Right lobe of liver (tissue), 6 donors: ENCODE measurements around the gene CCDC167. TPM values are rescaled to one million over a fixed set of nuclear protein-coding genes. Genes with fewer than 3 reads are reported as not detected.

Experiments
- ATAC-seq, 4 donors: fragments of 200-7000 bp; cut with Tn5 transposase; one replicate each; pipeline ENCODE4 v1.9.1; 2020; ENCODE audit warnings: mild to moderate bottlenecking in 4 of 4, moderate library complexity in 4 of 4
- DNase-seq, 3 donors: peaks; one replicate each; pipeline ENCODE4 v3.0.0-alpha.2; 2020
- H3K27ac ChIP-seq, 3 donors: fragments of 200-600 bp; one replicate each; pipeline ENCODE4 v1.8.0; 2022
- H3K27me3 ChIP-seq, 2 donors: fragments of 200-600 bp; one replicate each; pipeline ENCODE4 v1.8.0; 2022
- H3K36me3 ChIP-seq, 4 donors: fragments of 200-600 bp; sonication (generic) in 1 of 4; one replicate each; pipeline versions ENCODE4 v1.5.1 to v1.8.0; 2017 to 2022; ENCODE audit warnings: control low read depth in 1 of 4
- H3K4me1 ChIP-seq, 4 donors: fragments of 200-600 bp; sonication (generic) in 1 of 4; one replicate each; pipeline versions ENCODE4 v1.5.1 to v1.8.0; 2017 to 2022; ENCODE audit warnings: control low read depth in 1 of 4
- H3K4me3 ChIP-seq, 3 donors: fragments of 200-600 bp; one replicate each; pipeline ENCODE4 v1.8.0; 2022
- H3K9me3 ChIP-seq, 4 donors: fragments of 200-600 bp; sonication (generic) in 1 of 4; one replicate each; pipeline versions ENCODE4 v1.5.1 to v1.8.0; 2017 to 2022; ENCODE audit warnings: control low read depth in 1 of 4
- CTCF ChIP-seq, 4 donors: fragments of 200-600 bp in 3 of 4; fragments of 450-650 bp in 1 of 4; IDR thresholded peaks; one replicate each; pipeline versions ENCODE4 v1.5.1 to v1.8.0; 2016 to 2022; ENCODE audit warnings: antibody characterized with exemption in 4 of 4, mild to moderate bottlenecking in 2 of 4
- POLR2A ChIP-seq: fragments of 450-650 bp; IDR thresholded peaks from one replicate; pipeline ENCODE4 v1.6.1; 2017; ENCODE audit warnings: antibody characterized with exemption, mild to moderate bottlenecking
- WGBS: methylation state at CpG from one replicate; pipeline ENCODE4 v1.1.6; 2018; ENCODE audit warnings: low coverage, low lambda C conversion rate; ENCODE audit not compliant: insufficient coverage; ENCODE audit errors: missing lambda C conversion rate; 5-methylcytosine and 5-hydroxymethylcytosine counted together
- intact Hi-C, 2 donors: fragments of 100-400 bp; cut with DNase I; formaldehyde crosslinking; loops; one replicate each; pipeline versions ENCODE4 v1.11.2 to v1.14.1; 2022
- total RNA-seq, 6 experiments: library from RNA; depleted of rRNA in 2 of 6; stranded (reverse); fragments of >200 nt in 2 of 6; fragmentation: NEBNext Ultra II Directional in 3 of 6; extraction: Animal tissue kit (Norgen Biotek cat#: 25700) in 3 of 6; gene quantifications; one replicate each; pipeline versions ENCODE4 v1.1.0 to v1.2.4, GENCODE V29; 2016 to 2023
- donor health status: DM: no; HTN: yes; CAD: no.
- donor health status: DM: no; HTN: no; CAD: no.
- donor health status: DM: no; HTN: no; CAD: no.
- donor health status: DM: no; HTN: yes; CAD: no.
- donor health status: DM: no; HTN: yes; CAD: no.

Gene CCDC167
- total RNA-seq, 6 experiments from 2014 or later, result 16.5 to 103 (median 26.9) TPM

GRCh38 chr6:37491830-37492208, 7.9 kb downstream of the CCDC167 start:
- whole genome bisulfite sequencing, result no CpG with 5 or more reads among the region's 5 CpGs
- DNase-seq, result no peak
- no peaks in the 10 kb centered on the region for H3K27me3 ChIP-seq
- no peaks in the 10 kb centered on the region for H3K36me3 ChIP-seq
- peaks cover 0 to 9% (median 0%) of the 10 kb centered on the region in 4 donors for H3K4me1 ChIP-seq
- ATAC-seq, result peak in 1 of 4 donors; percentile 3
- intact Hi-C loops, result no loop called here
- no peak overlapping the region for H3K27ac ChIP-seq
- no peaks in the 10 kb centered on the region for H3K9me3 ChIP-seq
- no peak overlapping the region for H3K4me3 ChIP-seq
- no peak for TF ChIP-seq POLR2A
- no peak for TF ChIP-seq CTCF (IDR thresholded peaks at IDR 0.05)

GRCh38 chr6:37491171-37491829, 8.4 kb downstream of the CCDC167 start:
- Histone ChIP-seq H3K4me1 (peaks cover 0 to 9% (median 0%) of the 10 kb centered on the region in 4 donors), H3K4me3 (no peak overlapping the region), H3K27me3 (no peaks in the 10 kb centered on the region), H3K36me3 (no peaks in the 10 kb centered on the region), H3K9me3 (no peaks in the 10 kb centered on the region), H3K27ac (no peak overlapping the region)
- WGBS, result 33% methylated on average over 1 of the region's 12 CpGs
- no peak for TF ChIP-seq CTCF (IDR thresholded peaks at IDR 0.05)
- TF ChIP-seq POLR2A, result no peak
- ATAC-seq, result peak; percentile 41 to 74 (median 58)
- intact Hi-C loops, result no loop called here
- peak in 1 of 3 donors; percentile 69 for DNase-seq

GRCh38 chr6:37490536-37491170, 9.0 kb downstream of the CCDC167 start:
- Histone ChIP-seq H3K9me3 (no peaks in the 10 kb centered on the region), H3K36me3 (no peaks in the 10 kb centered on the region), H3K4me1 (peaks cover 0 to 9% (median 0%) of the 10 kb centered on the region in 4 donors), H3K27ac (no peak overlapping the region), H3K27me3 (no peaks in the 10 kb centered on the region), H3K4me3 (no peak overlapping the region)
- DNase-seq, result no peak
- intact Hi-C loops, result no loop called here
- TF ChIP-seq POLR2A (no peak), CTCF (IDR thresholded peaks at IDR 0.05) (no peak)
- no peak for ATAC-seq
- WGBS, result no CpG with 5 or more reads among the region's 9 CpGs

- H3K27ac ChIP-seq, result no peak overlapping the region
- H3K36me3 ChIP-seq, result no peaks in the 10 kb centered on the region
- DNase-seq (no peak), ATAC-seq (no peak)
- TF ChIP-seq POLR2A (no peak), CTCF (IDR thresholded peaks at IDR 0.05) (no peak)
- no peaks in the 10 kb centered on the region for H3K27me3 ChIP-seq
- WGBS, result 72% methylated on average over 6 of the region's 10 CpGs
- intact Hi-C loops, result loop anchor here (10.0 kb wide), 2 partner anchors 195 to 205 kb away; partner anchors contain the start of gene MDGA1 (in 1 of the 2)
- no peaks in the 10 kb centered on the region for H3K9me3 ChIP-seq
- H3K4me1 ChIP-seq, result peaks cover 0 to 9% (median 0%) of the 10 kb centered on the region in 4 donors
- H3K4me3 ChIP-seq, result no peak overlapping the region
These were observed 9.9 kb downstream of the CCDC167 start for GRCh38 chr6:37489697-37490336.
